ENCODE results near the gene CNN2.

GRCh38 chr19:1038978-1039645, 12.7 kb downstream of the CNN2 start:
- TF ChIP-seq CTCF (CRISPR knock-in tag; IDR thresholded peaks at IDR 0.05) (no peak), ZNF609 (CRISPR knock-in tag; IDR thresholded peaks at IDR 0.05; ENCODE audit: borderline replicate concordance) (no peak), SNRNP70 (IDR thresholded peaks at IDR 0.05; ENCODE audit: low read depth, low read length) (no peak), NR3C1 (CRISPR knock-in tag; IDR thresholded peaks at IDR 0.05) (no peak), POLR2A (IDR thresholded peaks at IDR 0.05; ENCODE audit: insufficient read depth in 1 of 2, low read depth in 2 of 2, low read length in 2 of 2) (no peak; a peak in 1 of 4 replicates), JUND (CRISPR knock-in tag; IDR thresholded peaks at IDR 0.05) (no peak), REST (IDR thresholded peaks at IDR 0.05; ENCODE audit: borderline replicate concordance in 1 of 2, low read depth in 1 of 2, low read length in 2 of 2) (no peak), MEIS1 (CRISPR knock-in tag; IDR thresholded peaks at IDR 0.05; ENCODE audit: borderline replicate concordance) (no peak), ZNF768 (CRISPR knock-in tag; IDR thresholded peaks at IDR 0.05) (no peak), ZBTB34 (CRISPR knock-in tag; IDR thresholded peaks at IDR 0.05) (no peak)

Data from HepG2 (cell line).